Measurements from ENCODE around the gene C1QTNF3.
A peak's percentile ranks its signal among the peaks of the same experiment; 100 is the strongest.

C1QTNF3 gene

GRCh38 chr5:34016222-34016621 is 26.8 kb downstream of the C1QTNF3 start:
- no peaks in the 10 kb centered on the region for H3K4me1 ChIP-seq (ENCODE audit: control insufficient read depth, low read depth, low read length)

GRCh38 chr5:34015120-34015822 is 27.7 kb downstream of the C1QTNF3 start:
- no peaks in the 10 kb centered on the region for H3K79me2 ChIP-seq (ENCODE audit: control insufficient read depth, insufficient read depth, low read length)
- no peaks in the 10 kb centered on the region for H3K79me1 ChIP-seq (ENCODE audit: low read length)
- no peak overlapping the region for H4K8ac ChIP-seq (ENCODE audit: low read depth, low read length)
- H3K4me2 ChIP-seq (ENCODE audit: low read length): no peak overlapping the region
- no peak overlapping the region for H3K56ac ChIP-seq (ENCODE audit: low read length)
- H3K27ac ChIP-seq (ENCODE audit: low read depth, low read length): no peak overlapping the region
- H3K27me3 ChIP-seq (ENCODE audit: insufficient read depth, low read length, poor library complexity): no peaks in the 10 kb centered on the region
- DNase-seq: no peak
- H2AK5ac ChIP-seq (ENCODE audit: low read length): no peak overlapping the region
- no CpG with 5 or more reads among the region's 4 CpGs for WGBS (ENCODE audit: extremely low coverage, insufficient coverage, low lambda C conversion rate)
- no peak overlapping the region for H2BK15ac ChIP-seq (replicated peaks; ENCODE audit: low read depth)
- H2BK120ac ChIP-seq (ENCODE audit: low read depth, low read length): no peak overlapping the region
- H3K4me3 ChIP-seq (ENCODE audit: low read length): no peak overlapping the region
- H2BK5ac ChIP-seq (ENCODE audit: low read length): no peak overlapping the region
- H3K4ac ChIP-seq (ENCODE audit: low read depth, low read length): no peak overlapping the region
- H3K23ac ChIP-seq (ENCODE audit: low read length): no peak overlapping the region
- H3K9ac ChIP-seq (ENCODE audit: low read length): no peak overlapping the region
- no peaks in the 10 kb centered on the region for H3K4me1 ChIP-seq (ENCODE audit: control insufficient read depth, low read depth, low read length)
- H4K5ac ChIP-seq (ENCODE audit: low read length): no peak overlapping the region
- H3K18ac ChIP-seq (ENCODE audit: low read length): no peak overlapping the region
- no peaks in the 10 kb centered on the region for H3K36me3 ChIP-seq (ENCODE audit: control insufficient read depth, insufficient read depth, low read length)

More at GRCh38 chr5:34016222-34016621, 26.8 kb downstream of the C1QTNF3 start:
- Histone ChIP-seq H3K79me1 (ENCODE audit: low read length) (no peaks in the 10 kb centered on the region), H3K27ac (ENCODE audit: low read depth, low read length) (no peak overlapping the region), H2BK15ac (replicated peaks; ENCODE audit: low read depth) (no peak overlapping the region), H3K4me3 (ENCODE audit: low read length) (no peak overlapping the region), H3K18ac (ENCODE audit: low read length) (no peak overlapping the region), H3K56ac (ENCODE audit: low read length) (no peak overlapping the region), H2BK5ac (ENCODE audit: low read length) (no peak overlapping the region), H2BK120ac (ENCODE audit: low read depth, low read length) (no peak overlapping the region), H3K27me3 (ENCODE audit: insufficient read depth, low read length, poor library complexity) (no peaks in the 10 kb centered on the region), H3K4me2 (ENCODE audit: low read length) (no peak overlapping the region), H3K79me2 (ENCODE audit: control insufficient read depth, insufficient read depth, low read length) (no peaks in the 10 kb centered on the region), H3K36me3 (ENCODE audit: control insufficient read depth, insufficient read depth, low read length) (no peaks in the 10 kb centered on the region), H2AK5ac (ENCODE audit: low read length) (no peak overlapping the region), H3K9ac (ENCODE audit: low read length) (no peak overlapping the region), H3K23ac (ENCODE audit: low read length) (no peak overlapping the region), H4K8ac (ENCODE audit: low read depth, low read length) (no peak overlapping the region), H3K4ac (ENCODE audit: low read depth, low read length) (peak overlapping the region; percentile 3), H4K5ac (ENCODE audit: low read length) (no peak overlapping the region)
- WGBS (ENCODE audit: extremely low coverage, insufficient coverage, low lambda C conversion rate): no CpG with 5 or more reads among the region's 5 CpGs
- DNase-seq: no peak

- no peak overlapping the region for H3K4me2 ChIP-seq (ENCODE audit: low read length)
- H3K23ac ChIP-seq (ENCODE audit: low read length): no peak overlapping the region
- no peak overlapping the region for H3K9ac ChIP-seq (ENCODE audit: low read length)
- no peak overlapping the region for H2BK15ac ChIP-seq (replicated peaks; ENCODE audit: low read depth)
- no peaks in the 10 kb centered on the region for H3K36me3 ChIP-seq (ENCODE audit: control insufficient read depth, insufficient read depth, low read length)
- H4K5ac ChIP-seq (ENCODE audit: low read length): no peak overlapping the region
- no peak for DNase-seq
- H4K8ac ChIP-seq (ENCODE audit: low read depth, low read length): no peak overlapping the region
- no peaks in the 10 kb centered on the region for H3K4me1 ChIP-seq (ENCODE audit: control insufficient read depth, low read depth, low read length)
- no peak overlapping the region for H3K4me3 ChIP-seq (ENCODE audit: low read length)
- no peak overlapping the region for H3K56ac ChIP-seq (ENCODE audit: low read length)
- H3K27me3 ChIP-seq (ENCODE audit: insufficient read depth, low read length, poor library complexity): no peaks in the 10 kb centered on the region
- no peaks in the 10 kb centered on the region for H3K79me1 ChIP-seq (ENCODE audit: low read length)
- no peak overlapping the region for H2BK5ac ChIP-seq (ENCODE audit: low read length)
- H3K18ac ChIP-seq (ENCODE audit: low read length): no peak overlapping the region
- no peak overlapping the region for H3K4ac ChIP-seq (ENCODE audit: low read depth, low read length)
- no peak overlapping the region for H3K27ac ChIP-seq (ENCODE audit: low read depth, low read length)
- H3K79me2 ChIP-seq (ENCODE audit: control insufficient read depth, insufficient read depth, low read length): no peaks in the 10 kb centered on the region
- no peak overlapping the region for H2AK5ac ChIP-seq (ENCODE audit: low read length)
- WGBS (ENCODE audit: extremely low coverage, insufficient coverage, low lambda C conversion rate): no CpG with 5 or more reads among the region's 2 CpGs
- H2BK120ac ChIP-seq (ENCODE audit: low read depth, low read length): no peak overlapping the region
Observed at GRCh38 chr5:34014626-34015025, 28.4 kb downstream of the C1QTNF3 start.

GRCh38 chr5:34013547-34013946 is 29.5 kb downstream of the C1QTNF3 start:
- H3K36me3 ChIP-seq (ENCODE audit: control insufficient read depth, insufficient read depth, low read length): no peaks in the 10 kb centered on the region
- DNase-seq: no peak
- WGBS (ENCODE audit: extremely low coverage, insufficient coverage, low lambda C conversion rate): no CpG with 5 or more reads among the region's 3 CpGs

GRCh38 chr5:34012791-34013190 is 30.2 kb downstream of the C1QTNF3 start:
- no peak overlapping the region for H4K5ac ChIP-seq (ENCODE audit: low read length)
- H3K36me3 ChIP-seq (ENCODE audit: control insufficient read depth, insufficient read depth, low read length): no peaks in the 10 kb centered on the region
- H3K4me1 ChIP-seq (ENCODE audit: control insufficient read depth, low read depth, low read length): no peaks in the 10 kb centered on the region
- H2BK5ac ChIP-seq (ENCODE audit: low read length): no peak overlapping the region
- H3K4me2 ChIP-seq (ENCODE audit: low read length): no peak overlapping the region
- H3K27me3 ChIP-seq (ENCODE audit: insufficient read depth, low read length, poor library complexity): no peaks in the 10 kb centered on the region
- no peak overlapping the region for H2BK15ac ChIP-seq (replicated peaks; ENCODE audit: low read depth)
- H4K8ac ChIP-seq (ENCODE audit: low read depth, low read length): no peak overlapping the region
- no peak overlapping the region for H2AK5ac ChIP-seq (ENCODE audit: low read length)
- H3K18ac ChIP-seq (ENCODE audit: low read length): no peak overlapping the region
- H3K27ac ChIP-seq (ENCODE audit: low read depth, low read length): no peak overlapping the region
- H3K56ac ChIP-seq (ENCODE audit: low read length): no peak overlapping the region
- H3K79me1 ChIP-seq (ENCODE audit: low read length): no peaks in the 10 kb centered on the region
- no peak overlapping the region for H3K4me3 ChIP-seq (ENCODE audit: low read length)
- H3K9ac ChIP-seq (ENCODE audit: low read length): no peak overlapping the region
- no peaks in the 10 kb centered on the region for H3K79me2 ChIP-seq (ENCODE audit: control insufficient read depth, insufficient read depth, low read length)
- no peak overlapping the region for H2BK120ac ChIP-seq (ENCODE audit: low read depth, low read length)
- H3K23ac ChIP-seq (ENCODE audit: low read length): no peak overlapping the region
- no peak overlapping the region for H3K4ac ChIP-seq (ENCODE audit: low read depth, low read length)
- DNase-seq: no peak

More at GRCh38 chr5:34013547-34013946, 29.5 kb downstream of the C1QTNF3 start:
- H2BK120ac ChIP-seq (ENCODE audit: low read depth, low read length): no peak overlapping the region
- H3K4me2 ChIP-seq (ENCODE audit: low read length): no peak overlapping the region
- H3K79me2 ChIP-seq (ENCODE audit: control insufficient read depth, insufficient read depth, low read length): no peaks in the 10 kb centered on the region
- H3K18ac ChIP-seq (ENCODE audit: low read length): no peak overlapping the region
- H2BK5ac ChIP-seq (ENCODE audit: low read length): no peak overlapping the region
- no peaks in the 10 kb centered on the region for H3K27me3 ChIP-seq (ENCODE audit: insufficient read depth, low read length, poor library complexity)
- no peaks in the 10 kb centered on the region for H3K79me1 ChIP-seq (ENCODE audit: low read length)
- H3K9ac ChIP-seq (ENCODE audit: low read length): no peak overlapping the region
- H3K4me3 ChIP-seq (ENCODE audit: low read length): no peak overlapping the region
- H3K4ac ChIP-seq (ENCODE audit: low read depth, low read length): no peak overlapping the region
- H3K27ac ChIP-seq (ENCODE audit: low read depth, low read length): no peak overlapping the region
- no peak overlapping the region for H2AK5ac ChIP-seq (ENCODE audit: low read length)
- H3K4me1 ChIP-seq (ENCODE audit: control insufficient read depth, low read depth, low read length): no peaks in the 10 kb centered on the region
- H4K8ac ChIP-seq (ENCODE audit: low read depth, low read length): no peak overlapping the region
- H2BK15ac ChIP-seq (replicated peaks; ENCODE audit: low read depth): no peak overlapping the region
- no peak overlapping the region for H4K5ac ChIP-seq (ENCODE audit: low read length)
- no peak overlapping the region for H3K23ac ChIP-seq (ENCODE audit: low read length)
- H3K56ac ChIP-seq (ENCODE audit: low read length): no peak overlapping the region

- no CpG with 5 or more reads among the region's 4 CpGs for WGBS (ENCODE audit: extremely low coverage, insufficient coverage, low lambda C conversion rate)
- Histone ChIP-seq H3K56ac (ENCODE audit: low read length) (no peak overlapping the region), H2BK5ac (ENCODE audit: low read length) (no peak overlapping the region), H3K27me3 (ENCODE audit: insufficient read depth, low read length, poor library complexity) (no peaks in the 10 kb centered on the region), H3K18ac (ENCODE audit: low read length) (no peak overlapping the region), H3K4ac (ENCODE audit: low read depth, low read length) (no peak overlapping the region), H2AK5ac (ENCODE audit: low read length) (no peak overlapping the region), H3K9ac (ENCODE audit: low read length) (no peak overlapping the region), H3K23ac (ENCODE audit: low read length) (no peak overlapping the region), H3K79me2 (ENCODE audit: control insufficient read depth, insufficient read depth, low read length) (no peaks in the 10 kb centered on the region), H3K4me2 (ENCODE audit: low read length) (no peak overlapping the region), H3K4me3 (ENCODE audit: low read length) (no peak overlapping the region), H3K27ac (ENCODE audit: low read depth, low read length) (no peak overlapping the region), H3K4me1 (ENCODE audit: control insufficient read depth, low read depth, low read length) (peaks cover 6% of the 10 kb centered on the region), H4K8ac (ENCODE audit: low read depth, low read length) (no peak overlapping the region), H3K79me1 (ENCODE audit: low read length) (no peaks in the 10 kb centered on the region), H3K36me3 (ENCODE audit: control insufficient read depth, insufficient read depth, low read length) (no peaks in the 10 kb centered on the region), H4K5ac (ENCODE audit: low read length) (no peak overlapping the region), H2BK120ac (ENCODE audit: low read depth, low read length) (no peak overlapping the region), H2BK15ac (replicated peaks; ENCODE audit: low read depth) (no peak overlapping the region)
- no peak for DNase-seq
Observed at GRCh38 chr5:34011536-34011935, 31.5 kb downstream of the C1QTNF3 start.
